Heart left ventricle (tissue), 16 donors: ENCODE results near the gene TSC22D1. TPM values are rescaled to one million over a fixed set of nuclear protein-coding genes. Genes with fewer than 3 reads are reported as not detected.
A peak's percentile ranks its signal among the peaks of the same experiment; 100 is the strongest.

Experiments
- ATAC-seq, 4 donors: fragments of 200-7000 bp; cut with Tn5 transposase; one replicate each; pipeline ENCODE4 v1.9.1; 2020 to 2022; ENCODE audit warnings: moderate library complexity in 4 of 4, mild to moderate bottlenecking in 3 of 4, moderate number of reproducible peaks in 1 of 4
- DNase-seq, 5 donors: peaks; one replicate each; pipeline ENCODE4 v3.0.0-alpha.2; 2020
- H3K27ac ChIP-seq, 12 donors: fragments of 200-600 bp; sonication (generic) in 4 of 12; one replicate each; pipeline versions ENCODE4 v1.5.0 to v1.8.0; 2016 to 2022; ENCODE audit warnings: mild to moderate bottlenecking in 2 of 12
- H3K27me3 ChIP-seq, 9 donors: fragments of 200-600 bp; sonication (generic) in 2 of 9; one replicate each; pipeline versions ENCODE4 v1.5.1 to v1.8.0; 2016 to 2022; ENCODE audit warnings: mild to moderate bottlenecking in 3 of 9
- H3K36me3 ChIP-seq, 9 donors: fragments of 200-600 bp; sonication (generic) in 2 of 9; one replicate each; pipeline versions ENCODE4 v1.5.0 to v1.8.0; 2018 to 2022; ENCODE audit warnings: mild to moderate bottlenecking in 2 of 9
- H3K4me1 ChIP-seq, 12 donors: fragments of 200-600 bp; sonication (generic) in 4 of 12; one replicate each; pipeline versions ENCODE4 v1.5.0 to v1.8.0; 2016 to 2022; ENCODE audit warnings: mild to moderate bottlenecking in 3 of 12
- H3K4me3 ChIP-seq, 12 donors: fragments of 200-600 bp; sonication (generic) in 4 of 12; one replicate each; pipeline versions ENCODE4 v1.5.0 to v1.8.0; 2017 to 2022; ENCODE audit warnings: mild to moderate bottlenecking in 9 of 12, moderate library complexity in 4 of 12
- H3K9me3 ChIP-seq, 12 donors: fragments of 200-600 bp; sonication (generic) in 4 of 12; one replicate each; pipeline versions ENCODE4 v1.5.0 to v1.8.0; 2016 to 2022; ENCODE audit warnings: mild to moderate bottlenecking in 1 of 12
- POLR2A ChIP-seq, 2 donors: fragments of 450-650 bp; IDR thresholded peaks; one replicate each; pipeline ENCODE4 v1.6.1; 2017; ENCODE audit warnings: antibody characterized with exemption in 2 of 2, mild to moderate bottlenecking in 2 of 2, moderate library complexity in 2 of 2
- WGBS, 4 donors: extraction: QIAGEN DNeasy Blood & Tissue Kit in 2 of 4; methylation state at CpG; one replicate each; pipeline versions ENCODE4 v1.1.5 to v1.1.7; 2013 to 2018; 5-methylcytosine and 5-hydroxymethylcytosine counted together
- intact Hi-C, 10 donors: fragments of 100-400 bp; cut with DNase I; formaldehyde crosslinking; loops; one replicate each; pipeline versions ENCODE4 v1.11.1 to v1.14.2; 2022
- long read RNA-seq, 3 donors: library from polyadenylated mRNA; unstranded; transcript quantifications; one replicate each; pipeline ENCODE4 v2.0.0, GENCODE V29; 2020 to 2021
- polyA plus RNA-seq, 2 donors: library from polyadenylated mRNA; stranded (reverse); fragments of 200-250 nt; gene quantifications; one replicate each; pipeline ENCODE4 v1.2.3, GENCODE V29; 2013
- total RNA-seq, 9 donors: library from RNA; depleted of rRNA in 2 of 9; stranded (reverse); fragments of >200 nt in 2 of 9; fragmentation: NEBNext Ultra II Directional in 3 of 9; extraction: Animal tissue kit (Norgen Biotek cat#: 25700) in 3 of 9; gene quantifications; one replicate each; pipeline versions ENCODE4 v1.1.0 to v1.2.4, GENCODE V29; 2016 to 2023
- TF ChIP-seq, protein P1 (sequence below), 12 donors: fragments of 200-600 bp; sonication (generic) in 4 of 12; IDR thresholded peaks; one replicate each; pipeline versions ENCODE4 v1.5.0 to v1.8.0; 2018 to 2022; ENCODE audit warnings: antibody characterized with exemption in 12 of 12, mild to moderate bottlenecking in 5 of 12
- donor health status: ischemic (EF 13 %, LVEDD 7.1; RV severe dilation, severe dysfunction).
- donor health status: healthy with polysubstance abuse.
- donor health status: DM: no; HTN: yes; CAD: no.
- donor health status: DM: no; HTN: no; CAD: no.
- donor health status: ischemic (EF 25% LVEDD 6.9; RV normal size, moderate dysfunction).
- donor health status: ischemic (EF 25% LVEDD 5.7; RV mildly dilated, moderate dysfunction).
- donor health status: healthy.
- donor health status: DM: yes; HTN: yes; CAD: no.
- donor health status: ischemic (EF 35%, LVEDD 5.7; RV mildly dilated, moderate dysfunction).
- donor health status: nonischemic (EF 11% LVEDD 7.7; RV severe dilation, severe dysfunction).
- donor health status: DM: yes; HTN: yes; CAD: no.
- donor health status: PGD.
- donor health status: ischemic (EF 29% LVEDD 5.4; RV normal size, mild dysfunction).
- donor health status: nonischemic (EF 23%, LVEDD 6.1; RV moderate dilation, normal function).

TSC22D1 gene
- total RNA-seq (100 to 1,000 TPM in 8 of 9 donors, 10 to 100 TPM in 1; 74.6 to 166 (median 128) TPM), polyA plus RNA-seq (100 to 1,000 TPM in 1 of 2 donors, 10 to 100 TPM in 1; 61.0 to 116 TPM)
- long read RNA-seq, donor 1, full-length matches to known transcripts = 360 of 381 reads
- long read RNA-seq, donor 1, partial matches to known transcripts = 0 of 381 reads
- long read RNA-seq, donor 1, other reads (novel, unspliced or antisense) = 21 of 381 reads
- long read RNA-seq, donor 2, full-length matches to known transcripts = 867 of 881 reads
- long read RNA-seq, donor 2, partial matches to known transcripts = 1 of 881 reads
- long read RNA-seq, donor 2, other reads (novel, unspliced or antisense) = 13 of 881 reads
- long read RNA-seq, donor 3, full-length matches to known transcripts = 207 of 223 reads
- long read RNA-seq, donor 3, partial matches to known transcripts = 1 of 223 reads
- long read RNA-seq, donor 3, other reads (novel, unspliced or antisense) = 15 of 223 reads

DNA sequence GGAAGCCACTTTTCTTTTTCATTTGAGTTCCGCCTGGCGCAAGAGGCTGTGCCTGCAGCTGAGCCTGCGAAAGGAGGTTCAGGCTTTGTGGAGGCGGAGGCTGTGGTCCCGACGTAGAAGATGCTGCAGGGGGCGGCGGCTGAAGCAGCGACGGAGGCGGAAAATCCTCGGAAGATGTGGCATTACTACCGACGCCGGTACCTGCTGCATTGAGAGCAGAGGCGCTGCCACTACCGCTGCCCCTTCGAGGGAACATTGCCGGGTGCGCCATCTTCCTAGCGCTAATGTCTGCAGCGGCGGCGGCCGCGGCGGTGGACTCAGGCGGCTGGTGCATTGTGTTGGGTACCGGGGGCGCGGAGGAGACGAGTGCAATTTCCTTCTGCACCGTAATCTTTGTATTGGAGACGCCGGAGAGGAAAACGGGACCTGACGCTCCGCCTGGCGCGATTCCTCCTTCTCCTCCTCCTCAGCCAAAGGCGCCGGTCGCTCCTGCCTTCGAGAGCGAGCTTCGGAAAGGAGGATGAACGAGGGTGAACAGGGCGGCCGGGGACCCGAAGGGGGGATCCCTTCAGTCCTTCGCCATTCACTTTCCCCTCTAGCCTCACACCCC, at the start of gene TSC22D1:
TSS of gene TSC22D1 (minus strand) at position 590 of the 610 bp plus-strand sequence. CDS start at position 334, 256 bp downstream.
- peak within 1 kb of the TSS; percentile 92 to 99 (median 97) for H3K27ac ChIP-seq
- DNase-seq (peak; percentile 44 to 72 (median 51)), ATAC-seq (peak in 1 of 4 donors; percentile 3)
- no peaks in the 10 kb centered on the region for H3K36me3 ChIP-seq
- no peaks in the 10 kb centered on the region for H3K27me3 ChIP-seq
- H3K4me3 ChIP-seq = peak within 1 kb of the TSS; percentile 72 to 98 (median 94)
- WGBS, 4 donors = 0 to 2% (median 1%) methylated on average over 28 to 51 of the region's 51 CpGs
- no peaks in the 10 kb centered on the region for H3K9me3 ChIP-seq
- no peak for TF ChIP-seq POLR2A (IDR thresholded peaks at IDR 0.05)
- TF ChIP-seq, protein P1, sequence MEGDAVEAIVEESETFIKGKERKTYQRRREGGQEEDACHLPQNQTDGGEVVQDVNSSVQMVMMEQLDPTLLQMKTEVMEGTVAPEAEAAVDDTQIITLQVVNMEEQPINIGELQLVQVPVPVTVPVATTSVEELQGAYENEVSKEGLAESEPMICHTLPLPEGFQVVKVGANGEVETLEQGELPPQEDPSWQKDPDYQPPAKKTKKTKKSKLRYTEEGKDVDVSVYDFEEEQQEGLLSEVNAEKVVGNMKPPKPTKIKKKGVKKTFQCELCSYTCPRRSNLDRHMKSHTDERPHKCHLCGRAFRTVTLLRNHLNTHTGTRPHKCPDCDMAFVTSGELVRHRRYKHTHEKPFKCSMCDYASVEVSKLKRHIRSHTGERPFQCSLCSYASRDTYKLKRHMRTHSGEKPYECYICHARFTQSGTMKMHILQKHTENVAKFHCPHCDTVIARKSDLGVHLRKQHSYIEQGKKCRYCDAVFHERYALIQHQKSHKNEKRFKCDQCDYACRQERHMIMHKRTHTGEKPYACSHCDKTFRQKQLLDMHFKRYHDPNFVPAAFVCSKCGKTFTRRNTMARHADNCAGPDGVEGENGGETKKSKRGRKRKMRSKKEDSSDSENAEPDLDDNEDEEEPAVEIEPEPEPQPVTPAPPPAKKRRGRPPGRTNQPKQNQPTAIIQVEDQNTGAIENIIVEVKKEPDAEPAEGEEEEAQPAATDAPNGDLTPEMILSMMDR (IDR thresholded peaks at IDR 0.05) = peak in 3 of 12 donors; percentile 8 to 20 (median 17)
- peaks cover 0 to 55% (median 42%) of the 10 kb centered on the region in 12 donors for H3K4me1 ChIP-seq
- intact Hi-C loops = loop anchor here in 8 of 10 donors (5.0 to 10.0 kb wide), 11 partner anchors 89 to 396 kb away; no protein-coding TSS in a partner anchor

- Histone ChIP-seq H3K4me1 (no peaks in the 10 kb centered on the region), H3K27me3 (no peaks in the 10 kb centered on the region), H3K4me3 (no peak overlapping the region), H3K9me3 (no peaks in the 10 kb centered on the region), H3K36me3 (no peaks in the 10 kb centered on the region), H3K27ac (no peak overlapping the region)
- ATAC-seq (no peak), DNase-seq (no peak)
- no peak for TF ChIP-seq POLR2A (IDR thresholded peaks at IDR 0.05)
- TF ChIP-seq, protein P1 (IDR thresholded peaks at IDR 0.05) = no peak
- 62 to 86% (median 68%) methylated on average over 1 of the region's 1 CpG for WGBS, 4 donors
- intact Hi-C loops = no loop called here
These were observed 46.6 kb upstream of the TSC22D1 start for GRCh38 chr13:44622708-44623107.

DNA sequence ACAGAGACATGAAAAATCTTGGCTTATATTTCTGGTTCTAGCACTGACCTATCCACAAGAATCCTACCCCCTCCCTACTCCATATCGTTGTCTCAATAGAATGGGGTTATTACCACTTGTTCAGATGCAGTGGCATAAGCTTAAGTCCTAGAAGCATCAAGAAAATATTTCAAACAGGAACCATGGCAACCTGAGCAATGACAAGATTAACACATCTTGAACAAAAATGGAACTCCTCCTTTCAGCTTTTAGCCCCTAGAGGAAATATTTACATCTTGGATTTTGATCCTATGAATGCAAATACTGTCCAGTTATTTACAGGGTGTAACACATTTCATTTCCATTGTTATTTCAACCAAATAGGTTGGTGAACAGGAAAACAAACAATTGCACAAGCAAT, 46.1 kb upstream of the TSC22D1 start:
- Histone ChIP-seq H3K36me3 (no peaks in the 10 kb centered on the region), H3K9me3 (no peaks in the 10 kb centered on the region), H3K27ac (no peak overlapping the region), H3K4me1 (no peaks in the 10 kb centered on the region), H3K4me3 (no peak overlapping the region), H3K27me3 (no peaks in the 10 kb centered on the region)
- WGBS, 4 donors = 59 to 74% (median 61%) methylated on average over 1 of the region's 1 CpG
- ATAC-seq (no peak), DNase-seq (no peak)
- intact Hi-C loops = no loop called here
- TF ChIP-seq, protein P1 (IDR thresholded peaks at IDR 0.05) = no peak
- TF ChIP-seq POLR2A (IDR thresholded peaks at IDR 0.05) = no peak

- H3K36me3 ChIP-seq = no peaks in the 10 kb centered on the region
- intact Hi-C loops = no loop called here
- no peak overlapping the region for H3K27ac ChIP-seq
- H3K4me1 ChIP-seq = no peaks in the 10 kb centered on the region
- H3K27me3 ChIP-seq = no peaks in the 10 kb centered on the region
- ATAC-seq (no peak), DNase-seq (no peak)
- no peak overlapping the region for H3K4me3 ChIP-seq
- H3K9me3 ChIP-seq = no peaks in the 10 kb centered on the region
- TF ChIP-seq POLR2A (IDR thresholded peaks at IDR 0.05) = no peak
- TF ChIP-seq, protein P1 (IDR thresholded peaks at IDR 0.05) = no peak
These were observed 43.9 kb upstream of the TSC22D1 start for GRCh38 chr13:44620057-44620456.
